ENCODE measurements around the gene CTLA4.

Gene CTLA4

DNA sequence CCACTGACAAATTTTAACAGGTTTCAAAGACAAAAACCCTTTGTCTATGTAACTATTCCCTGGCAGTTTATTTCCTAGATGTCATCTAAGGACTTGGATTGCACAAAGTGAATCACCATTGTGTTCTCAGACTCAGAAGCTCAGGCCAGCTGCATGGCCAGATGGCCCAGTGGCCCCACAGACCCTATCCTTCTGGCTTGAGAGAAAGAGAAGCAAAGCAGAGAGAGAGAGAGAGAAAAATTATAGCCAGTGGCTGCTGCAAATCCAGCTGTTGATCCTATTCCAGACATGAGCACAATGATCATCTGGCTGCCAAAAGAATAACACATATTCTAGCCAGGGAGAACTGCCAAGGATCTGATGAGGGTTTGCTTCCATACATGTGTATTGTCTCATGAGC is 25.8 kb downstream of the CTLA4 start:
- DNase-seq: no peak

DNA sequence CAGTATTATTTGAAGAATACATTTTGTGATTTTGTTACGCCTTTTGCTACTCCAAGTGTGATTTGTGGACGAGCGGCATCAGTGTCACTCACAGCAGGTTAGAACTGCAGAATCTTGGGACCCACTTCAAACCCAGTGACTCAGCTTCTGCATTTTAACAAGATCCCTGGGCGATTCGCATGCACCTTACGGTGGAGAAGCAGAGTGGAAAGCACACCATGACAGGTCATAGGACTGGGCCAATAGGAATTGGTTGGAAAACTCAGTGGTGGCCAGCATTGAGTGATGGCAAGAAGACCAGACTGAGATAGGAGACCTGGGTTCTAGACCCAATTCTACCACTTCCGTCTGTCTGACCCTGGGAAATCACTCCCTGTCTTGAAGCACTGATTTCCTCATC is 26.3 kb downstream of the CTLA4 start:
- no peak for DNase-seq

DNA sequence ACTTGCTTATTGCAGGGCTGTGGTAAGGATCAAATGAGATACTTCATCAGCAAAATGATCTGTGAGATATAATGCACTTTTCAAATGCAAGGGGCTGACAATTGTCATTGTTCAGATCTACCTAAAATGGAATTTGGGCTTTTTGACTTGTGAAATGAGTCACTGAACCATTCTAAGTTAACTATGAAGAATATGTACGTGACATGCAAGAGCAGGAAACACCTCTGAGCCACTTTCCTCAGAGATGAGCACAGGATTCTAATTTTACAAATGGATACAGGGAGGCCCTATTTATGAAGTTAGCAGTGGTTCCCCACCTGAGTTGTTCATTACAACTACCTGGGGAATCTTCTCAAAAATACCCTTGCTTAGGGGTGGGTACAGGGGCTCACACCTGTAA is 26.7 kb downstream of the CTLA4 start:
- no peak for DNase-seq

DNA sequence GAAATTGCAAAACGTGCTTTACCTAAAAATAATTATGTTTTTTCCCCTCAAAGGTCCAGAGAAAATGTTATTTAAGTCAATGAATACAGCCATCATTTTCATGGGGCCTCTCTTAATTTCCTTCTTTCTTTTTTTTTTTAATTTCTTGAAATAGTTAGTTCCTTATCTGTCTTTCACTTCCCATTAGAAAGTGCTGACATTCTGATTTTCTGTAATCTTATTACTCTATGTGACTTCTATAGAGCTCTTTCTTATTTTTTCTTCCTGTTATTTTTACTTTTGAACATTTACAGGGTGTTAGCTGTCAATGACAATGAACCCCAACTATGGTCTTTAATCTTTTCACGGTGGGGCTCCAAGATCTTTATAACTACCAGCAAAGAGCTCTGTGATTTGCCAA is 30.0 kb downstream of the CTLA4 start:
- no peak for DNase-seq

DNA sequence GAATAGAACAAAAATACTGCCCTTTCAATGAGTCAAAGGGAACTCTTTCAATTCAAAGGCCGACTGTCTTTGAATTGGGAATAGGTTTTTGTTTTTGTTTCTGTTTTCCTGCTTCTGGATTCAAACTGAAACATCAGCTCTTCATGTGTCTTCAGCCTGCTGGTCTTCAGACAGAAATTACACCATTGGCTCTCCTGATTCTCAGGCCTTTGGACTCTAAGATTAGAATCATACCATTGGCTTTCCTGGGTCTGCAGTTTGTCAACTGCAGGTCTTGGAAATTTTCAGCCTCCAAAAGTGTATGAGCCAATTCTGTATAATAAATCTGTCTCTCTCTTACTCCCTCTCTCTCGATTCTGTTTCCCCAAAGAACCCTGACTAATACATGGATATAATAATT is 31.1 kb downstream of the CTLA4 start:
- no peak for DNase-seq

DNA sequence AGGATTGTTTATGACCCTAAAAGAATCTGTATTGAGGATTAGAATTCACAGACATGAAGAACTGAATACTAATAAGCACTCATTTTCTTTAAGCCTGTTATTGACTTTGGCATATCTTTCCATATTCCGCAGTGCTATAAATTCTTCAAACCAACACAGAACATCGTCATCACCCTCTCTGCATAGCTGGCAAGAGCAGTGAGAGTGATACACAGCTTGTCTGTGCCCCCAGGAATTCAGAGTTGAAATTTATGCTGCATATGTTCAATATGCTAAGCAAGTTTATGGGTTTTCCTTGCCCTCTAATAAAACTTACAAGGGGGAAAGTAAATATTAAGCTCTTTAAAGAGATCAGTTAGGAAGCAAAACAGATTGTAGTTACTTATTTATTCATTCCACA is 32.7 kb downstream of the CTLA4 start:
- no peak for DNase-seq

DNA sequence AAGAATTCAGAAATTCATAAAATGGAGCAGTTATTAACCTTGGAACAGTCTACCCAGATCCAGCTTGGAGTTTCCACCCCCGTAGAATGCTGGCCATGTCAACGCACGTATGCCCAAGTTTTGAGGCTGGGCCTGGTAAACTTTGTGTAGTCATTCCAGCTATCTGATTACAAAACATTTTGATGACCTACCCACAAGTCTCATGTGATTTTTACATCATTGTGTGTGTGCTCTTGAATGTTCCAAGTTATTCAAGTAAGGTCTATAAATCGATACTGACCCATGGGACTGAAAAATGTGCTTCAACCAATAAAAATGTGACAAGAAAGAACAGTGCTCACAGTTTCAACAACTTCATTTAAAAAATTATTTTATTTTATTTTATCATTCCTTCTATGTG is 36.5 kb downstream of the CTLA4 start:
- no peak for DNase-seq

DNA sequence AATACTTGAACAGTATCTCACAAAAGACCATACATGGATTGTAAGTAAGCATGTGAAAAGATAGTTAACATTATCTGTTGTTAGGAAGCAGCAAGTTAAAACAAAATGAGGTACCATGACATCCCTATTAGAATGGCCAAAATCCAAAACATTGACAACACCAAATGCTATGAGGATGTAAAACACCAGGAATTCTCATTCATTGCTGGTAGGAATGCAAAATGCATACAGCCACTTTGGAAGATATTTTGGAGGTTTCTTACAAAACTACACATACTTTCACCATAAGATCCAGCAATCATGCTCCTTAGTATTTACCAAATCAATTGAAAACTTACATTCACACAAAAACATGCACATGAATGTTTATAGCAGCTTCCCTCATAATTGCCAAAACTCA is 38.1 kb downstream of the CTLA4 start:
- DNase-seq: no peak

DNA sequence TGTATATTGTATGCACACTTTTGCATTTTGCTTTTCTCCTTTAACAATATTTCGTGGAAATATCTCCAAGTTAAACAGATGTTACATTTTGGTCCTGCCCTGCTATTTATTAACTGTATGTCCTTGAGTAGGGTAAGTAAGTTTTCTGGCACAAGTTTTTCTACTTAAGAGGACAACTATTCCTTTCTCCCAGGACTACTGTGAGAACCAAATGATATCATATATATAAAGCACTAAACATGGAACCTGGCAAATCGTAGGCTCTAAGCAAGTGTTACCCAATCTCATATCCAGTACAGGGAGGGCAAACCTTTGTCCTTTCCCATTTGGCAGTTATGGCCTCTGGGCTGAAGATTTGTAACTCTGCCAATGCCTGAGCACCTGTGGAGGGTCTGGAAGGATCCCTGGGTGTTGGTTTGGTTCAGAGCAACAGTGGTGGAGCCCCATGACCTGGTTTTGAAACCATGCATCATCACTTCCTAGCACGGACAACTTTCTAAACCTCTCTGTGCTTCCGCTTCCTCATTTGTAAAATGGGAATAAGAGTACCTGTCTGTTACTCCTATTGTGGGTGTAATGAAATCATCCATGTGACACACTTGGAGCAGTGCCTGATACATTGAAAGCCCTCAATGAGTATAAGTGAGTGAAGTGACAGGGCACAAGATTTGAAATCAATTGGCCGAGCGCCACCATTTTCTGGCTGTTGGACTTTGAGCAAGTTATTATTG is 40.7 kb downstream of the CTLA4 start:
- DNase-seq: no peak

DNA sequence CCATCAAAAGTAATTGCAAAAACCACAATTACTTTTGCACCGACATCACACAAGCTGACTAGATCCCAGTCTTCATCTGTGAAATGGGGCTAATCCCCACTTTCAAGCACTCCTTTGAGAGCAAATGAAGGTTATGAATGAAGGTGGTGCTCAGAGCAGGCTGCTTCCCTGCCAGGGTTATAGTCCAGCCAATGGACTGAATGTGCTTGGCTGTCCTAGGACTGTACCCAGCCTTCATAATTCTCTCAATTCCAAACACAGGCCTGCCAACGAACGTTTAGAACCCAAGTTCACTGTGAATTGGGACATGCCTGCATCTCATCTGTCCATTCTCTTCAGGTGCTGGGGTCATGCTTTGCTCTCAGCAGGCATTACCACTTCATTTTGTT is 41.2 kb downstream of the CTLA4 start:
- no peak for DNase-seq

DNA sequence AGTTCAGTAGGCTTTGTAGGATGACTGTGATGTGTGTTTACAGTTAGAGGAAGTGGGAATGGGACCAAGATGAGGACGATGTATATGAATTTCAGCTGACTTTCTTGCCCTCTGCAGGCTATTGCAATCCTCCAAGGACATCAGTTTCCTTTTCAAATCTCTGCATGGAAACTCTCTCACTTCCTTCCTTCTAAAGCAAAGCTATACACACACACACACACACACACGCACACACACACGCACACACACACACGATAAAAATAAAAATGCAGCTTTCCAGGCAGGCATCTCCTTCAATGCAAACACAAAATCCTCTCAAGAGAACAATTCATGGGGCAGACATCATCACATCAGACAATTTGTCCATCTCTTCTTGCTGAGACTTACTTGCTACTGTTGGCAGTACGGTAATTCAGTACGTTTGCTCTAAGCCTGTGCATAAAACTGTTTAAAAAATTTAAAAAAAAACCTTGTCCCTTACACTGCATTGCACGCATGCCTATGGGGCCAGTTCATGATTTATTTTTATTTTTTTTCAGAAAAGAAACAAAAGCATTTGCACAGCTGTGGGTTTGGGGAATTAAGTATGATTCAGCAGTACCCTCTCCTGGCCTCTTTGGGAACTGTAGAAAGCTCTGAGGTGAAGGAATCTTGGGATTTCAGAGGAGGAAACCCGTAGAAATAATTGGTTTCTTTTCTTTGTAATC is 41.8 kb downstream of the CTLA4 start:
- peak in 1 of 2 experiments; percentile 27 for DNase-seq

DNA sequence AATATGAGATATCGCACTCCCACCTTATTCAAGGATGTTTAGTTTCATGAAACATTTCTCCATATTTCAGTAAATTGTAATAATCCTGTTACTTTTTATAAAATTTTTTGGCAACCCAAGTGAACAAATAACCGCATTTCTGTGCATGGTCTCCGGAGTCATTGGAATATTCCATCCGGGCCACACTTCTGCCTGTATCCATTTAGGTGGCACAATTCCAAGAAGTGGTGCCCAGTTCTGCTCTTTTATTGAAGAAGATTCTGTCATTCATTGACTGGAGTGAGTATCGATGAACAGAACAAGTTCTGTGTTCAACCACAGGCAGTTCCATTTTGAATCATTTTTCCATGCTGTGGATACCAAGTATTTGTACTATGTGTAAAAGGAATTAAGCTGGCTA is 42.4 kb downstream of the CTLA4 start:
- DNase-seq: no peak

DNA sequence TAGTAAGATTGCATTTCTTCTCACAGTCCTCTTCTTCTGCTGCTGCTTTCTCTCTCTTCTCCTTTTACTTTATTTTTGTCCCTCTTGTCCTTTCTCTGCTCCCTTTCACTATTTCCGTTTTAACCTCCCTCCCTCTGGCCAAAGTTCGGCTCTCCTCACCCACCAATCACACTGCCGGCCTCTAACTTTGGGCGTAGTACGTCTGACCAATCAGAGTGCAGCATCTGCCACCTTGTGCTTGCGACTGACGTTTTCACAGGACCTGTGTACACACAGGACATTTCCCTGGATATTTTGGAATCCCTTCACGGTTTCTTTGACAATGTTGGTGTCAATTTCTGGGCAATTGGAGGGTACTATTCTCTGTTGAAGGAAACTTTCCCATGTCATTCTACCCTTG is 46.4 kb downstream of the CTLA4 start:
- no peak for DNase-seq

DNA sequence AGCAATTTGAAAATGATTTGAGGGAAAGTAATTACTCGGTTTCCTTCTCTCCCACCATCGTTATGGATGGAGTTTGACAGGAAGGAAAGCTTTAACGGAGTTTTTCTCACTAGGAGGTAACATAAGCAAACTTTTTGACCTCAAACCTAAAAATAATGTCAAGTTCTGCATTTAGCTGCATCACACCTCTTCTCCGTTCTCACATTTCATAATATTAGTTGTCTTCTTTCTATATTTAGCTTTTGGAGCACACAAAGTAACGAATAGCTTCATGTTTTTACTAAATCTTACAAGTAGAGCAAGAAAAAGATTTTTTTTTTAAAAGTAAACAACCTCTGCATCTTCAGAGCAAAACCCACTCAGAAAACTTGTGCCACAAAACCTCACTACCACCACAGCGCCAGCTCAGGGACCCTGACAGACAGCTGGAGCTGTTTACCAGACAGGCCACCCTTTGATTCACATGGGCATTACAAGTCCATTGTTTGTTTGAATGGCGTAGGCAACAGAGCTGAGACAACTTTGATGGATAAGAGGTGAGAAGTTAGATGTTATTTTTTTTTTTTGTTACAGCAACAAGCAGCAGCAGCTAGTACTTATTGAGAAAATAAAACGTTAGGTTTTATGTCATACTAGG is 47.1 kb downstream of the CTLA4 start:
- DNase-seq: no peak

DNA sequence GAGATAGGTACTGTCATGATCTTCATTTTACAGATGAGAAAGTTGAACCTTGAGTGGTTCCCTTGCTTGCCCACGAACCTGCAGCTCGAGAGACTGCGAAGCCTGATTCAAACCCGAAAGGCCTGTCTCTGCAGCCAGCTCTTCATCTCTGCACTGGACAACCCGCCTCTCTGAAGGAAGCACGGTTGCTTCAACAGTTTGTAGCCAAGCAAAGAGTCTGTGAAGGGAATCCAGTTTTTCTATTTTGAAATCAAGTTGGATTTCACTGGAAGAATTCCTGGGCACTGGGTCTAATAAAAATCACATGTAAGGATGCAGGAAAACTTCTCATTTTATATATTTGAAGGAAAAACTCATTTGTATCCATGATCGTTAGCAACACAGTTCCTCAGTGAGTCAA is 47.7 kb downstream of the CTLA4 start:
- DNase-seq: no peak

DNA sequence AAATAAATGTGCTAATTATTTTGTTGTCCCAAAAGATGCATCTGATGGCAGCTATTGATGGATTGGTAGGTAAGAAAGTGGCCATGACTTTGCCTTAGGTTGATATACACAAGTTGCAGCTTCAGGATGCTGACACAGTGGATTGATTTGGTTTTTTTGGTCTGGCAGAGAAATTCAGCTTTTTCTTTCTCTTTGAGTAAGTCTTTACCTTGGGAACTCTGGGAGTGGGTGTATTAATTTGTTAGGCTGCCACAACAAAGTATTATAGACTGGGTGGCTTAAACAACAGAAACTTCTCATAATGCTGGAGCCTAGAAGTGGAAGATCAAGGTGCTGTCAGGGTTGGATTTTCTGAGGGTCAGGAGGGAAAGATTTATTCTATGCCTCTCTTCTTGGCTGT is 49.2 kb downstream of the CTLA4 start:
- no peak for DNase-seq

DNA sequence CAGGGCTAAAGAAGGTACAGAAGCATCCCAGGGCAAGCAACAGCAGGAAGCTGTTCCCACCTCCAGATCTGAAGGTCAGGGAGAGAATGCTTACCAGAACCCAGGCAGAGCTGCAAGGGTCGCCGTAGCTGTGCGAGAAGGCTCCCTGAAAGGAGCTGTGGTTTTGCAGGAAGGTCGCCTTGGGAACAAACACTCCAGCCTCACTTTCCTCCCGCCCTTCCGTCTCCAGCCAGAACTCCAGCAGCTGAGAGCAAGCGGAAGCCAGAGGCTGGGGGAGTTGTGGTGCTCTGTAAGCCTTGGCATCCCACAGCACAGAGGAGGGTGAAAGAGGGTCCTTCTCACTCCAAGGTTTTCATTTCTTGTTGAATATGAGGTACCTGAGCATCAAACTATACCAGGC is 50.7 kb downstream of the CTLA4 start:
- no peak for DNase-seq

DNA sequence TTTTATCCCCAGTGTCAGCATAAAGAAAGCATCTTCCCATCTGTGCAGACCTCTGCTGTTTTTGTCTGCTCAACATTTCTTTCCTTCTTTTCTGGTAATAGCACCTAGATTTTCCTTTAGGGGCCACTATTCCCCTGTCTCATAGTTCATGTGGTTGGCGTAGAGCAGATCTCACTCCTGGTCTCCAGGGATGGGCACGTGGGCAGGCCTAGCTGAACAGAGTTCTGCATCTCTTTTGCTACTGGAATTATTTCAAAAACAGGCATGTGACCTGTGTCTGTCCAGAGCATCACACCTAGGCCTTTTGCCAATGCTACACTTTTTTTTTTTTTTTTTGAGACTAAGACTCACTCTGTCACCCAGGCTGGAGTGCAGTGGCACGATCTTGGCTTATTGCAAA is 51.3 kb downstream of the CTLA4 start:
- DNase-seq: no peak

All from NCI-H446 (cell line).